Measurements from ENCODE around the gene CES4A. TPM values are rescaled to one million over a fixed set of nuclear protein-coding genes. Genes with fewer than 3 reads are reported as not detected.
"Not testable (repeated sequence)": the region's sequence is repeated elsewhere in the genome, so short reads cannot be mapped to it uniquely, and the experiment has no call there.

Gene CES4A
- total RNA-seq, 1 donor from 2014 or later: 0.22 TPM

GRCh38 chr16:66984892-66985311 lies 3.5 kb upstream of the CES4A start:
- Histone ChIP-seq H3K79me2 (ENCODE audit: low read depth) (no peaks in the 10 kb centered on the region), H3K4me2 (no peak overlapping the region), H3K36me3 (no peaks in the 10 kb centered on the region), H3K9me3 (ENCODE audit: low read depth) (no peaks in the 10 kb centered on the region), H3K4me1 (no peaks in the 10 kb centered on the region), H3F3A (ENCODE audit: low read depth) (no peaks in the 10 kb centered on the region), H2AFZ (replicated peaks) (no peak overlapping the region), H3K27ac (no peak overlapping the region), H4K20me1 (ENCODE audit: low read depth) (no peaks in the 10 kb centered on the region), H3K4me3 (no peak overlapping the region), H3K27me3 (peaks cover 5% of the 10 kb centered on the region), H3K9ac (no peak overlapping the region)
- TF ChIP-seq EZH2phosphoT487 (IDR thresholded peaks at IDR 0.05): no peak
- Mint-ChIP-seq H3K9me3 (no peaks in the 10 kb centered on the region), H3K36me3 (no peaks in the 10 kb centered on the region), H3K27ac (no peak overlapping the region), H3K4me1 (no peaks in the 10 kb centered on the region), H3K27me3 (ENCODE audit: insufficient read depth, low read depth) (peaks cover 9% of the 10 kb centered on the region), H3K4me3 (no peak overlapping the region)
- no peak for DNase-seq (ENCODE audit: low spot score)

- no peak overlapping the region for H3K4me3 Mint-ChIP-seq
- H3K4me1 Mint-ChIP-seq: no peaks in the 10 kb centered on the region
- Histone ChIP-seq H2AFZ (replicated peaks) (no peak overlapping the region), H3K36me3 (no peaks in the 10 kb centered on the region), H3K27me3 (no peaks in the 10 kb centered on the region), H3K27ac (no peak overlapping the region), H3F3A (ENCODE audit: low read depth) (no peaks in the 10 kb centered on the region), H3K4me3 (no peak overlapping the region), H3K9ac (no peak overlapping the region), H3K4me1 (no peaks in the 10 kb centered on the region), H3K9me3 (ENCODE audit: low read depth) (no peaks in the 10 kb centered on the region), H4K20me1 (ENCODE audit: low read depth) (no peaks in the 10 kb centered on the region), H3K79me2 (ENCODE audit: low read depth) (no peaks in the 10 kb centered on the region), H3K4me2 (no peak overlapping the region)
- DNase-seq (ENCODE audit: low spot score): no peak
- TF ChIP-seq EZH2 (IDR thresholded peaks at IDR 0.05): no peak
- no peak for TF ChIP-seq CTCF (IDR thresholded peaks at IDR 0.05)
- TF ChIP-seq EZH2phosphoT487 (IDR thresholded peaks at IDR 0.05): no peak
- peaks cover 9% of the 10 kb centered on the region for H3K27me3 Mint-ChIP-seq (ENCODE audit: insufficient read depth, low read depth)
- H3K36me3 Mint-ChIP-seq: no peaks in the 10 kb centered on the region
- H3K27ac Mint-ChIP-seq: no peak overlapping the region
- no peaks in the 10 kb centered on the region for H3K9me3 Mint-ChIP-seq
Observed at GRCh38 chr16:66986559-66986958, 1.8 kb upstream of the CES4A start.

- Mint-ChIP-seq H3K27me3 (ENCODE audit: insufficient read depth, low read depth) (peaks cover 14% of the 10 kb centered on the region), H3K4me3 (no peak overlapping the region)
- no peak for DNase-seq (ENCODE audit: low spot score)
Observed at GRCh38 chr16:66991545-66992077, 3.2 kb downstream of the CES4A start.

DNA sequence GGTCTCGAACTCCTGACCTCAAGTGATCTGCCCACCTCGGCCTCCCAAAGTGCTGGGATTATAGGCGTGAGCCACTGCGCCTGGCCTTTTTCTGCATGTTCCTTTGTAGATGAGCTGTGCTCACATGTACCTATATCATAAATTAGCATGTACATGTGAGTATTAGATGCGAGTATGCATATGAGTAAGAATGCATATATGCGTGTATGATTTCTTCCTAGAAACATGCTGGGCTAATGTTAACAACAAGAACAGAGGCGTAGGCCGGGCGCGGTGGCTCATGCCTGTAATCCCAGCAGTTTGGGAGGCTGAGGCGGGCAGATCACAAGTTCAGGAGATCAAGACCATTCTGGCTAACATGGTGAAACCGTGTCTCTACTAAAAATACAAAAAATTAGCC lies 5.2 kb downstream of the CES4A start:
- not testable (repeated sequence) for H3K27ac Mint-ChIP-seq; H3K36me3 Mint-ChIP-seq; H3K4me3 ChIP-seq; H3K9me3 Mint-ChIP-seq; H3K36me3 ChIP-seq; H3K4me1 Mint-ChIP-seq; H3K4me1 ChIP-seq; H3K4me3 Mint-ChIP-seq; H3K27me3 Mint-ChIP-seq (ENCODE audit: insufficient read depth, low read depth); H4K20me1 ChIP-seq (ENCODE audit: low read depth); H3K27ac ChIP-seq; H3K4me2 ChIP-seq; H3K79me2 ChIP-seq (ENCODE audit: low read depth); H3F3A ChIP-seq (ENCODE audit: low read depth); DNase-seq (ENCODE audit: low spot score); H3K9me3 ChIP-seq (ENCODE audit: low read depth); H3K9ac ChIP-seq; H2AFZ ChIP-seq (replicated peaks)
- H3K27me3 ChIP-seq: peaks cover 21% of the 10 kb centered on the region

More at GRCh38 chr16:66991545-66992077, 3.2 kb downstream of the CES4A start:
- Histone ChIP-seq H4K20me1 (ENCODE audit: low read depth) (no peaks in the 10 kb centered on the region), H3K9me3 (ENCODE audit: low read depth) (no peaks in the 10 kb centered on the region), H3K79me2 (ENCODE audit: low read depth) (no peaks in the 10 kb centered on the region), H3K27me3 (peaks cover 1% of the 10 kb centered on the region), H3K9ac (no peak overlapping the region), H3K4me2 (no peak overlapping the region), H3K27ac (no peak overlapping the region), H3K4me3 (no peak overlapping the region), H2AFZ (replicated peaks) (no peak overlapping the region), H3F3A (ENCODE audit: low read depth) (no peaks in the 10 kb centered on the region), H3K36me3 (no peaks in the 10 kb centered on the region), H3K4me1 (no peaks in the 10 kb centered on the region)
- H3K4me1 Mint-ChIP-seq: no peaks in the 10 kb centered on the region
- no peak overlapping the region for H3K27ac Mint-ChIP-seq
- no peaks in the 10 kb centered on the region for H3K36me3 Mint-ChIP-seq
- H3K9me3 Mint-ChIP-seq: no peaks in the 10 kb centered on the region
- TF ChIP-seq CTCF (IDR thresholded peaks at IDR 0.05) (no peak), EZH2phosphoT487 (IDR thresholded peaks at IDR 0.05) (no peak), EZH2 (IDR thresholded peaks at IDR 0.05) (no peak)
